ENCODE measurements around the gene CBX8. TPM values are rescaled to one million over a fixed set of nuclear protein-coding genes. Genes with fewer than 3 reads are reported as not detected.

The CBX8 gene
- total RNA-seq, 1 experiment from 2014 or later, result 11.3 TPM

DNA sequence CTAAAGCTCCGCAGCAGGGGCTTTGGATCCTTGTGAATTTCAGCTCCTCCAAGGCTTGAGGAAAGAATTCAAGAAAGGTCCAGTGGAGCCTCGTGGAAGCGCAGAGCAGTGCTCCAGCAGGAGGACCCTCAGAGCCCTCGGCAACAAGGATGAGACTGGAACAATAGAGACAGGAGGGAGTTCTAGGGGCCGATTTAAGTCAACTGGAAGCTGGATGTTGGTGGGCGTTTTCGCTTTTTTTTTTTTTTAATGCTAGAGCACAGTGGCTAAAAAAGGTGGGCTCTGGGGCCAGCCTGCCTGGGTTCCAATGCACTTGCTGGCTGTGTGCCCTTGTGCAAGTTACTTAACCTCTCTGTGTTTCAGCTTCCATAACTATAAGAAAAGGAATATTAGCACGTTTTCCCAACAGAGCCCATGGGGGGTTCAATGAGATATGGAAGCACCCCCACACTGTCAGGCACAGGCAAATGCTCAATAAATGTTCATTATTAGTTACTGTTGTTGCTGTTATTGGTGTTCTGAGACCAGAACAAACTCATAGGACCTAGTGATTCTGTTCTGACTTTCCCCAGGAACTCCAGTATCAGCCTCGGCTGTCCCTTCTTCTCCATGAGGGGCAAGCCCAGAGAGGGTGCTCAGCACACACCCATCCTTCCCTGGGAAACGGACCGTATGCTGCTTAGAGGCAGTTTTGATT, 5.3 kb upstream of the CBX8 start:
- no peak for TF ChIP-seq CTCF (conservative IDR thresholded peaks at IDR 0.05; ENCODE audit: low read depth, low read length)
- peak; percentile 4 for TF ChIP-seq EZH2 (IDR thresholded peaks at IDR 0.05; ENCODE audit: low read length, unreplicated experiment)
- no peaks in the 10 kb centered on the region for H3K79me2 ChIP-seq (ENCODE audit: low read length)
- H3K9me2 ChIP-seq (replicated peaks; ENCODE audit: low read length), result no peaks in the 10 kb centered on the region
- DNase-seq, result no peak
- CTCF ChIA-PET, result interaction anchor here (1.8 kb wide), 1 partner anchor 37 kb away, joined by 15 read pairs; the partner anchor contains the start of gene CBX4
- H3K4me1 ChIP-seq (ENCODE audit: insufficient read depth, low read length), result peaks cover 38% of the 10 kb centered on the region
- H3K9me3 ChIP-seq (ENCODE audit: low read length), result no peaks in the 10 kb centered on the region
- ATAC-seq, result no peak
- no peak overlapping the region for H3K4me3 ChIP-seq (ENCODE audit: low read length)
- no peak overlapping the region for H3K27ac ChIP-seq (ENCODE audit: low read length)
- BruUV-seq (replicated peaks), result no TSS peak
- no peaks in the 10 kb centered on the region for H3F3A ChIP-seq (ENCODE audit: low read length, unreplicated experiment)
- peaks cover 96% of the 10 kb centered on the region for H3K27me3 ChIP-seq (ENCODE audit: low read length)
- H3K9ac ChIP-seq (ENCODE audit: low read length), result no peak overlapping the region
- intact Hi-C loops (cut with micrococcal nuclease), result no loop called here
- no peaks in the 10 kb centered on the region for H3K36me3 ChIP-seq (ENCODE audit: low read depth, low read length)
- POLR2A ChIA-PET (ENCODE audit: unreplicated experiment), result no interaction called here
- H4K20me1 ChIP-seq (ENCODE audit: low read length), result no peaks in the 10 kb centered on the region
- no peak overlapping the region for H3K4me2 ChIP-seq (ENCODE audit: low read length)
- no peak overlapping the region for H2AFZ ChIP-seq (ENCODE audit: low read length)

DNA sequence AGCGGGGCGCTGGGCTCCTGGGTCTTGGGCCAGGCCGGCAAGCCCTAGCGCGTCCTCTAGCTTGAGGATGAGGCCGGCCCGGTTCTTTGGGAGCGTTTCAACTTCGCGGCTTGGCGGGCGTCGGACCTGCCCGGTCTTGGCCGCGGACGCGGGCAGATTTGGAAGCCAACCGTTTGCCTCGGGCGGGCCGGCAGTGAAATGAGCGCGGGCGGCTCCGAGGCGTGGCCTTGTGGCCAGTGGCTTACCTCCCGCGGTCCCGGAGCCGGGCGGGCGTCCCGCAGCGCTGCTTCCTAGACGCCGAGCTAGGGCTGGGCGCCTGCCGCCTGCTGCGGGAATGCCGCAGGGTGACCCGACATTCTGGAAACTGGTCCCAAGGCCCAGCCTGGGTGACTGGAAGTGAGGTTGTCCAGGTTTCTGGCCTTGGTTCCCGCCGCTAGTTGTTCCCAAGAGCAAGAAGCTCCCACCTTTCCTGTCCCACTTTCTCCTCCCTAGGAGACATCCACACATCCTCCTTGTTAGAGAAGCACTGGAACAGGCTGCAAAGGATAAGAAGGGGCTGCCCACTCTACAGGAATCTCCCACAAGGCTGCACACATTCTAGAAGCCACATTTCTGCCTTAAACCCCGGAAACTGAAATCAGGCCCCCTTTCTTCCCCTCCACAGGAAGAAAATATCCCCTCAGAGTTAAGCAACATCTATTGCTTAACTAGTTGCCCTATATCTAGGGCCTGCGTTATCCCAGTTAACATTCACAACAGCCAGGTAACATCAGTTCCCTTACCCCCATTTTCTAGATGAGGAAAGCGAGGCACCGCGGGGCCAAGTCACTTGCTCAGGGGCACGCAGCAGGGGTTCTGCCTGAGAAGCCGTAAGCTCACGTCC, 4.5 kb upstream of the CBX8 start:
- Histone ChIP-seq H3F3A (ENCODE audit: low read length, unreplicated experiment) (no peaks in the 10 kb centered on the region), H4K20me1 (ENCODE audit: low read length) (no peaks in the 10 kb centered on the region), H3K9me3 (ENCODE audit: low read length) (no peaks in the 10 kb centered on the region), H3K79me2 (ENCODE audit: low read length) (peaks cover 4% of the 10 kb centered on the region), H3K4me1 (ENCODE audit: insufficient read depth, low read length) (peaks cover 38% of the 10 kb centered on the region), H3K36me3 (ENCODE audit: low read depth, low read length) (no peaks in the 10 kb centered on the region), H3K27ac (ENCODE audit: low read length) (no peak overlapping the region), H3K4me2 (ENCODE audit: low read length) (peak overlapping the region; percentile 89), H3K27me3 (ENCODE audit: low read length) (peaks cover 88% of the 10 kb centered on the region), H3K9me2 (replicated peaks; ENCODE audit: low read length) (no peaks in the 10 kb centered on the region), H2AFZ (ENCODE audit: low read length) (peak overlapping the region; percentile 87), H3K9ac (ENCODE audit: low read length) (no peak overlapping the region), H3K4me3 (ENCODE audit: low read length) (peak overlapping the region; percentile 62)
- BruUV-seq (replicated peaks), result no TSS peak
- POLR2A ChIA-PET (ENCODE audit: unreplicated experiment), result no interaction called here
- ATAC-seq (no peak), DNase-seq (peak; percentile 54)
- intact Hi-C loops (cut with micrococcal nuclease), result no loop called here
- CTCF ChIA-PET, result interaction anchor here (0.5 to 1.8 kb wide), 3 partner anchors 38 to 169 kb away, joined by 3 to 15 read pairs (median 5); partner anchors contain the start of gene CBX4
- TF ChIP-seq CTCF (conservative IDR thresholded peaks at IDR 0.05; ENCODE audit: low read depth, low read length), result no peak
- peak; percentile 60 for TF ChIP-seq EZH2phosphoT487 (IDR thresholded peaks at IDR 0.05; ENCODE audit: borderline replicate concordance, low read length)
- peak; percentile 30 for TF ChIP-seq EZH2 (IDR thresholded peaks at IDR 0.05; ENCODE audit: low read length, unreplicated experiment)
